SK-N-MC (cell line): ENCODE data around the gene ADGRL3.

ENCODE experiments used
- EZH2 ChIP-seq: fragments of 200-600 bp; sonication (generic); IDR thresholded peaks from one replicate; pipeline ENCODE4 v1.6.1; 2017; ENCODE audit warnings: antibody characterized with exemption
- POLR2AphosphoS5 ChIP-seq: IDR thresholded peaks from 2 replicates; pipeline ENCODE4 v1.6.1; 2012; ENCODE audit warnings: mild to moderate bottlenecking, low read depth, low read length, borderline replicate concordance

DNA sequence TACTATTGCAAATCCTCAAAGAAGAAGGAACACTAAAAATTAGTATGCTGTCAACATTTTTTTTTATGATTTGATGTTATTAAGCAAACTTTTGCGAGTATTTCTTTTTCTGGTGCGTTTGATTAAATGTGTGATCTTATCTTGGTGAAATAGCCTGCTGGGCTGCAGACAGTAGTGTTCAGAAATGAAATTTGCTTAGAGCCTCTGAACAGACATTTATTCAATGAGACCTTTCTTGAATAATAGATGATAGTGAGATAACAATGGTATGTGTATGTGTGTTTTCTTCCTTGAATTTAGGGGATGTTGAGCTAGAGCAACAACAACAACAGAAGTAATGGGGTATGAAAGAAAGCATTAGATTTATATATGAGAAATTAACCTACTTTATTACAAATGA, 12.7 kb downstream of the ADGRL3 start:
- no peak for TF ChIP-seq EZH2
- no peak for TF ChIP-seq POLR2AphosphoS5
